ENCODE results near the gene CHMP1B.

CHMP1B gene

GRCh38 chr18:11851146-11851805 is at the start of gene CHMP1B:
TSS of gene CHMP1B (plus strand) at chr18:11851413. CDS start at chr18:11851512, 99 bp downstream.
- DNase-seq = peak; percentile 95 to 97

- no peak for DNase-seq
These were observed 49.6 kb upstream of the CHMP1B start for GRCh38 chr18:11801573-11801972.

GRCh38 chr18:11802158-11802557 is 49.1 kb upstream of the CHMP1B start:
- DNase-seq = no peak

- no peak for DNase-seq
These were observed 48.6 kb upstream of the CHMP1B start for GRCh38 chr18:11802586-11802985.

GRCh38 chr18:11807233-11807632 is 44.0 kb upstream of the CHMP1B start:
- no peak for DNase-seq

- no peak for DNase-seq
These were observed 43.0 kb upstream of the CHMP1B start for GRCh38 chr18:11808001-11808855.

GRCh38 chr18:11809895-11810294 is 41.3 kb upstream of the CHMP1B start:
- no peak for DNase-seq

- DNase-seq = no peak
These were observed 40.8 kb upstream of the CHMP1B start for GRCh38 chr18:11810379-11810778.

GRCh38 chr18:11811009-11811408 is 40.2 kb upstream of the CHMP1B start:
- DNase-seq = no peak

GRCh38 chr18:11817229-11817628 is 34.0 kb upstream of the CHMP1B start:
- DNase-seq = no peak

- DNase-seq = no peak
These were observed 32.6 kb upstream of the CHMP1B start for GRCh38 chr18:11818486-11819203.

GRCh38 chr18:11819938-11820337 is 31.3 kb upstream of the CHMP1B start:
- no peak for DNase-seq

- no peak for DNase-seq
These were observed 30.5 kb upstream of the CHMP1B start for GRCh38 chr18:11820697-11821096.

- no peak for DNase-seq
These were observed 30.0 kb upstream of the CHMP1B start for GRCh38 chr18:11821208-11821607.

GRCh38 chr18:11821643-11822237 is 29.5 kb upstream of the CHMP1B start:
- no peak for DNase-seq

GRCh38 chr18:11823545-11823944 is 27.7 kb upstream of the CHMP1B start:
- no peak for DNase-seq

- DNase-seq = no peak
These were observed 24.4 kb upstream of the CHMP1B start for GRCh38 chr18:11826836-11827235.

- no peak for DNase-seq
These were observed 22.3 kb upstream of the CHMP1B start for GRCh38 chr18:11828786-11829432.

- no peak for DNase-seq
These were observed 20.6 kb upstream of the CHMP1B start for GRCh38 chr18:11830585-11830984.

GRCh38 chr18:11831921-11832320 is 19.3 kb upstream of the CHMP1B start:
- DNase-seq = no peak

GRCh38 chr18:11834772-11835171 is 16.4 kb upstream of the CHMP1B start:
- no peak for DNase-seq

- DNase-seq = no peak
These were observed 11.7 kb upstream of the CHMP1B start for GRCh38 chr18:11839556-11839955.

GRCh38 chr18:11840493-11840892 is 10.7 kb upstream of the CHMP1B start:
- DNase-seq = no peak
